Ramos (cell line): ENCODE data around the gene MKRN2.

Source experiments
- in situ Hi-C: fragments of 300-500 bp; cut with MboI; formaldehyde crosslinking; loops from one replicate; pipeline ENCODE4 v1.14.3; 2022; ENCODE audit warnings: low sequenced_read_pairs; ENCODE audit not compliant: unreplicated experiment

The MKRN2 gene

GRCh38 chr3:12549971-12550760 lies 6.7 kb upstream of the MKRN2 start:
- in situ Hi-C loops = no loop called here

- in situ Hi-C loops = no loop called here
Measured at GRCh38 chr3:12553921-12554391, 2.9 kb upstream of the MKRN2 start.

- in situ Hi-C loops = no loop called here
Measured at GRCh38 chr3:12556314-12556689, 585 bp upstream of the MKRN2 start.

- in situ Hi-C loops = no loop called here
Measured at GRCh38 chr3:12557473-12558100, 700 bp downstream of the MKRN2 start.

GRCh38 chr3:12558706-12559105 lies 1.8 kb downstream of the MKRN2 start:
- in situ Hi-C loops = no loop called here

- in situ Hi-C loops = no loop called here
Measured at GRCh38 chr3:12559520-12559919, 2.6 kb downstream of the MKRN2 start.

- in situ Hi-C loops = no loop called here
Measured at GRCh38 chr3:12560505-12561190, 3.8 kb downstream of the MKRN2 start.

- in situ Hi-C loops = no loop called here
Measured at GRCh38 chr3:12561397-12561796, 4.5 kb downstream of the MKRN2 start.

- in situ Hi-C loops = no loop called here
Measured at GRCh38 chr3:12562451-12562850, 5.6 kb downstream of the MKRN2 start.

GRCh38 chr3:12566976-12567375 lies 10.1 kb downstream of the MKRN2 start:
- in situ Hi-C loops = no loop called here

GRCh38 chr3:12568747-12569146 lies 11.9 kb downstream of the MKRN2 start:
- in situ Hi-C loops = no loop called here

GRCh38 chr3:12569836-12570235 lies 12.9 kb downstream of the MKRN2 start:
- in situ Hi-C loops = no loop called here

- in situ Hi-C loops = no loop called here
Measured at GRCh38 chr3:12571986-12572385, 15.1 kb downstream of the MKRN2 start.

- in situ Hi-C loops = no loop called here
Measured at GRCh38 chr3:12574131-12574530, 17.2 kb downstream of the MKRN2 start.

GRCh38 chr3:12574661-12575060 lies 17.8 kb downstream of the MKRN2 start:
- in situ Hi-C loops = no loop called here

GRCh38 chr3:12577379-12577778 lies 20.5 kb downstream of the MKRN2 start:
- in situ Hi-C loops = no loop called here

GRCh38 chr3:12578742-12579141 lies 21.9 kb downstream of the MKRN2 start:
- in situ Hi-C loops = no loop called here

- in situ Hi-C loops = no loop called here
Measured at GRCh38 chr3:12579456-12579855, 22.6 kb downstream of the MKRN2 start.

GRCh38 chr3:12579905-12580304 lies 23.0 kb downstream of the MKRN2 start:
- in situ Hi-C loops = no loop called here

- in situ Hi-C loops = no loop called here
Measured at GRCh38 chr3:12582730-12583129, 25.8 kb downstream of the MKRN2 start.

- in situ Hi-C loops = no loop called here
Measured at GRCh38 chr3:12583280-12583679, 26.4 kb downstream of the MKRN2 start.
